K562 (cell line): ENCODE data around the gene UBE2V1. TPM values are rescaled to one million over a fixed set of nuclear protein-coding genes. Genes with fewer than 3 reads are reported as not detected.

Experiments used
- BRF1 ChIP-seq: IDR thresholded peaks from 3 replicates; pipeline ENCODE4 v1.6.1; 2011; ENCODE audit warnings: borderline replicate concordance, mild to moderate bottlenecking; ENCODE audit not compliant: insufficient read length; ENCODE audit errors: extremely low read depth
- CEBPZ ChIP-seq: fragments of 150-350 bp; IDR thresholded peaks from 2 replicates; pipeline ENCODE4 v1.6.1; 2014; ENCODE audit warnings: low read depth, mild to moderate bottlenecking, low read length, borderline replicate concordance
- ETV1 ChIP-seq: fragments of 450-650 bp; conservative IDR thresholded peaks from 2 replicates; pipeline ENCODE4 v1.6.1; 2016; ENCODE audit warnings: missing genetic modification characterization, control low read depth, low read depth, missing compliant biosample characterization
- EWSR1 ChIP-seq: fragments of 450-650 bp; IDR thresholded peaks from 2 replicates; pipeline ENCODE4 v1.6.1; 2018; ENCODE audit warnings: borderline replicate concordance, mild to moderate bottlenecking, low read depth, moderate library complexity; ENCODE audit not compliant: partially characterized antibody
- FOXO4 ChIP-seq: fragments of 450-650 bp; formaldehyde crosslinking; IDR thresholded peaks from 2 replicates; pipeline ENCODE4 v1.4.0; 2020; ENCODE audit warnings: mild to moderate bottlenecking, moderate library complexity
- HMG20B ChIP-seq: fragments of 250-450 bp; sonication (Bioruptor Pico); IDR thresholded peaks from 2 replicates; pipeline ENCODE4 v1.5.0; 2021; ENCODE audit warnings: mild to moderate bottlenecking
- HNRNPH1 ChIP-seq: fragments of 200-400 bp; formaldehyde crosslinking; optimal IDR thresholded peaks from 2 replicates; pipeline ENCODE3; 2017; ENCODE audit warnings: low read depth, mild to moderate bottlenecking, low read length, moderate library complexity
- JUND ChIP-seq, 2 experiments: IDR thresholded peaks; 2 replicates in 1 of 2; 3 replicates in 1 of 2; pipeline ENCODE4 v1.6.1; 2011; ENCODE audit warnings: borderline replicate concordance in 2 of 2, low read depth in 2 of 2, low read length in 2 of 2, improper control_type of control experiment in 1 of 2, missing biosample characterization in 1 of 2, missing genetic modification characterization in 1 of 2, missing genetic modification reagents in 1 of 2
- NFATC3 ChIP-seq: fragments of 450-650 bp; IDR thresholded peaks from 2 replicates; pipeline ENCODE4 v1.6.1; 2017; ENCODE audit warnings: mild to moderate bottlenecking
- PHF21A ChIP-seq: fragments of 450-650 bp; IDR thresholded peaks from 2 replicates; pipeline ENCODE4 v1.6.1; 2017; ENCODE audit warnings: low read depth, borderline replicate concordance
- RBM39 ChIP-seq: fragments of 200-400 bp; formaldehyde crosslinking; optimal IDR thresholded peaks from 2 replicates; pipeline ENCODE3; 2018; ENCODE audit warnings: low read depth, low read length
- RREB1 ChIP-seq: fragments of 250-450 bp; sonication (Bioruptor Pico); IDR thresholded peaks from 2 replicates; pipeline ENCODE4 v1.4.0; 2020
- ZNF140 ChIP-seq: fragments of 250-450 bp; sonication (Bioruptor Pico); IDR thresholded peaks from 2 replicates; pipeline ENCODE4 v1.8.0; 2021; ENCODE audit warnings: moderate library complexity, mild to moderate bottlenecking, inconsistent platforms
- ZNF511 ChIP-seq: sonication (generic); formaldehyde crosslinking; IDR thresholded peaks from 2 replicates; pipeline ENCODE4 v1.8.0; 2022; ENCODE audit warnings: mild to moderate bottlenecking, missing genetic modification reagents
- polyA plus RNA-seq, 8 experiments: library from polyadenylated mRNA; depleted of rRNA in 4 of 8; stranded (reverse) in 5 of 8; unstranded in 3 of 8; fragments of >200 nt; fragmentation: Nextera tagmentation in 2 of 8; fragmentation: Illumina TruSeq in 1 of 8; extraction: Ambion mirVana in 2 of 8; extraction: Trizol in 1 of 8; gene quantifications; 2 replicates each; pipeline versions ENCODE4 v1.2.1 to v1.2.3, GENCODE V29; 2011 to 2014; ENCODE audit warnings: inconsistent platforms in 1 of 8, missing spikeins in 1 of 8
- total RNA-seq, 7 experiments: library from RNA; depleted of rRNA in 6 of 7; stranded (reverse); fragments of >200 nt in 6 of 7; fragmentation: Illumina TruSeq in 2 of 7; extraction: Trizol in 2 of 7; gene quantifications; 2 replicates each; pipeline versions ENCODE4 v1.2.1 to v1.2.3, GENCODE V29; 2011 to 2021; ENCODE audit warnings: low replicate concordance in 1 of 7

UBE2V1 gene
- total and polyA plus RNA-seq, 9 of the 15 experiments (the other 6 are each of a cell fraction or from before 2014, with no cell fraction given): 93.0 to 357 (median 119) TPM

GRCh38 chr20:50153500-50154377 lies 40.8 kb upstream of the UBE2V1 start, which contains the start of gene PEDS1 (continued):
- TF ChIP-seq JUND (IDR thresholded peaks at IDR 0.05; ENCODE audit: borderline replicate concordance, low read depth, low read length) (no peak), JUND (tag; IDR thresholded peaks at IDR 0.05; ENCODE audit: borderline replicate concordance, low read depth, low read length) (peak; percentile 10; the same call in 2 of the 3 replicates), ZNF511 (peak; percentile 46), EWSR1 (no peak), PHF21A (0 out of 2 replicates have a peak, but pooled peaks have one; percentile 26), CEBPZ (no peak), BRF1 (no peak), RBM39 (no peak), FOXO4 (CRISPR knock-in tag) (no peak), NFATC3 (no peak), RREB1 (CRISPR knock-in tag) (no peak), HMG20B (no peak), ZNF140 (CRISPR knock-in tag) (no peak), ETV1 (tag) (peak; percentile 48; the same call in 1 of the 2 replicates), HNRNPH1 (no peak)
